ENCODE results near the gene VEGFB. TPM values are rescaled to one million over a fixed set of nuclear protein-coding genes. Genes with fewer than 3 reads are reported as not detected.

The VEGFB gene
- total RNA-seq, 1 donor: 37.6 TPM

DNA sequence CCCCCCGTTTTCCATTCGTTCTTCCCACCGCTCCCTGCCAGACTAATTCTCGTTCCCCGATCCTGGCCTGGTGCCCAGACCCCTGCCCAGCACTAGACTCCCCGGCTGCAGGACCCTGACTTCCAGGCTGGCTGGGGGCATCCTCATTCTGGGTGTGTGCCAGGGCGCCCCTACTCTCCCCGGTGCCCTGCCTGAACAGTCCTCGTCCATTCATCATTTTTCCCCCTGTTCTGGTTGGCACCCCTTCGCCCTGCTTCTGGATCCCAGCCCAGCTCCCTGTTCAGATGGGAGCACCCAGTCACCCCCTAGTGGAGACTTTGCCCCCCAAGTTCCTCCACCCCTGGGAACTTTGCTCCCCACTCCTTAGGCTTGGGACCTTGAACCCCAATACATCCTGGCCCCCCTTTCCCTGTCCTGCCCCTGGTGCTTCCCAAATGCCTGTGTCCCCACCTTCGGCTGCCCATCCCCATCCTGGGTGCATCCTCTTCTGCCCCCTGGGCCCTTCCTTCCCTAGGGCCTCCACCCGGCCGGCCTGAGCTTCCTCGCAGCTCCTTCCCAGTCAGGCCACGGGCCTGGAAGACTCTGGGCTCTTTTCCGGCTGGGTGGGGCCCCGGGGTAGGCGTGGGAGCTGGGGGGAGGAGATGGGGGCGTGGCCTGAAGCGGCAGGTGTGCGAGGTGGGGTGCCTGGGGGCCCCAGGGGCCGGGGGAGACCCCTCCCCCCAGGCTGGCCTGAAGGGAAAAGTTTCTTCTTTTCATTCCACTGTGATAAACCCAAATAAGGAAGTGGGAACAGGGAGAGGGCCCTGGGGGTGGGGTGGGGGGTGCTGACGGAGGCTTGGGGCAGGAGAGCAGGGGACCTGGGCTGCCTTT, 17.9 kb downstream of the VEGFB start:
- H2AFZ ChIP-seq (ENCODE audit: low read length): peak overlapping the region; percentile 63
- peak overlapping the region; percentile 98 for H3K4me2 ChIP-seq (ENCODE audit: insufficient read depth, low read length)
- H3K27ac ChIP-seq (ENCODE audit: low read depth, low read length): peak overlapping the region; percentile 58
- TF ChIP-seq, protein P1, sequence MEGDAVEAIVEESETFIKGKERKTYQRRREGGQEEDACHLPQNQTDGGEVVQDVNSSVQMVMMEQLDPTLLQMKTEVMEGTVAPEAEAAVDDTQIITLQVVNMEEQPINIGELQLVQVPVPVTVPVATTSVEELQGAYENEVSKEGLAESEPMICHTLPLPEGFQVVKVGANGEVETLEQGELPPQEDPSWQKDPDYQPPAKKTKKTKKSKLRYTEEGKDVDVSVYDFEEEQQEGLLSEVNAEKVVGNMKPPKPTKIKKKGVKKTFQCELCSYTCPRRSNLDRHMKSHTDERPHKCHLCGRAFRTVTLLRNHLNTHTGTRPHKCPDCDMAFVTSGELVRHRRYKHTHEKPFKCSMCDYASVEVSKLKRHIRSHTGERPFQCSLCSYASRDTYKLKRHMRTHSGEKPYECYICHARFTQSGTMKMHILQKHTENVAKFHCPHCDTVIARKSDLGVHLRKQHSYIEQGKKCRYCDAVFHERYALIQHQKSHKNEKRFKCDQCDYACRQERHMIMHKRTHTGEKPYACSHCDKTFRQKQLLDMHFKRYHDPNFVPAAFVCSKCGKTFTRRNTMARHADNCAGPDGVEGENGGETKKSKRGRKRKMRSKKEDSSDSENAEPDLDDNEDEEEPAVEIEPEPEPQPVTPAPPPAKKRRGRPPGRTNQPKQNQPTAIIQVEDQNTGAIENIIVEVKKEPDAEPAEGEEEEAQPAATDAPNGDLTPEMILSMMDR (IDR thresholded peaks at IDR 0.05; ENCODE audit: extremely low read depth, low read depth, low read length): peak; percentile 61
- H3K79me2 ChIP-seq (ENCODE audit: insufficient read depth, low read length): peaks cover 30% of the 10 kb centered on the region
- peak; percentile 99 for DNase-seq (ENCODE audit: insufficient read length, low spot score, missing footprints)
- no peaks in the 10 kb centered on the region for H3K9me3 ChIP-seq (ENCODE audit: low read depth, low read length)
- peaks cover 7% of the 10 kb centered on the region for H3K4me1 ChIP-seq (ENCODE audit: insufficient read depth, low read length)
- H3K4me3 ChIP-seq (ENCODE audit: insufficient read depth, low read length): peak overlapping the region; percentile 91
- H4K20me1 ChIP-seq (ENCODE audit: insufficient read depth, low read length): no peaks in the 10 kb centered on the region
- H3K36me3 ChIP-seq (ENCODE audit: insufficient read depth, low read length): peaks cover 20% of the 10 kb centered on the region
- no peaks in the 10 kb centered on the region for H3K27me3 ChIP-seq (ENCODE audit: insufficient read depth, low read length)

DNA sequence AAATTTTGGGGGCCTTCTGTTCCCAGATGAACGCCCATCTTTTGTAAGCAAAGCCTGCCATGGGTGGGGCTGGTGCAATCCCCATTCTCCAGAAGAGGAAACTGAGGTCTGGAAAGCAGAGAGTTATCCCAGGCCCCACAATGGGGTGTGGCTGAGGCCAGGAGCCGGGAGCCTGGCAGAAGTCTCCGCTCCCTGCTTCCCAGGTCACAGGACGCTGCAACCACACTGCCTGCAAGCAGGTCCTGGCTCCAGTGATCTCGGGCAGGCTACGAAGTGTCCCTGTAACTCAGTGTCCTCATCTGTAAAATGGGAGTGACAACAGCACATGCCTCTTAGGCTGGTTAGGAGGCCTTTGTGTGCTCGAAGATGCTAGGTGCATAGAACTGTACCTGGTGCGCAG, 18.7 kb downstream of the VEGFB start:
- peak; percentile 85 for DNase-seq (ENCODE audit: insufficient read length, low spot score, missing footprints)
- no peak overlapping the region for H3K27ac ChIP-seq (ENCODE audit: low read depth, low read length)
- H3K4me3 ChIP-seq (ENCODE audit: insufficient read depth, low read length): no peak overlapping the region
- H3K4me1 ChIP-seq (ENCODE audit: insufficient read depth, low read length): peaks cover 7% of the 10 kb centered on the region
- H3K36me3 ChIP-seq (ENCODE audit: insufficient read depth, low read length): peaks cover 22% of the 10 kb centered on the region
- TF ChIP-seq, protein P1 (IDR thresholded peaks at IDR 0.05; ENCODE audit: extremely low read depth, low read depth, low read length): no peak
- H3K27me3 ChIP-seq (ENCODE audit: insufficient read depth, low read length): no peaks in the 10 kb centered on the region
- H3K9me3 ChIP-seq (ENCODE audit: low read depth, low read length): no peaks in the 10 kb centered on the region
- H4K20me1 ChIP-seq (ENCODE audit: insufficient read depth, low read length): no peaks in the 10 kb centered on the region
- H3K79me2 ChIP-seq (ENCODE audit: insufficient read depth, low read length): peaks cover 30% of the 10 kb centered on the region
- no peak overlapping the region for H2AFZ ChIP-seq (ENCODE audit: low read length)
- H3K4me2 ChIP-seq (ENCODE audit: insufficient read depth, low read length): peak overlapping the region; percentile 98

DNA sequence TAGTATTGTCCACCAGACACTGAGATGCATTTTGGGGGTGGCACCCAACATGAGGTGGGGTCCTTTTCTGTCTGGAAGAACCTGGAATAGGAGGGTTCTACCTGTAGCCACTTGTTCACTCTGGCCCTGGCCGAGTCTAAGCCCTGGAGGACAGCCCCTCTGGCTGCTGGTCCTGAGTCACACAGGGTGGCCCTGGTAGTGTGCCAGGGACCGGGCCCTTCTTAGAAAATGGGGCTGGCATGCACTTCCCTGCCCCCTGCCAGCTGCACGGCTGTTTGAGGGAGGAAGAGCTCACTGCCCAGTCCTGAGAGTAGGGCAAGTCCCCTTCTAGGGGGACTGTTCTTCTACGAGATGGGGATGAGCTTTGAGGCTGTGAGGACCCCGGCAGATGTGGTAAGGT, 19.1 kb downstream of the VEGFB start:
- Histone ChIP-seq H3K27ac (ENCODE audit: low read depth, low read length) (no peak overlapping the region), H2AFZ (ENCODE audit: low read length) (no peak overlapping the region), H3K79me2 (ENCODE audit: insufficient read depth, low read length) (peaks cover 30% of the 10 kb centered on the region), H3K9me3 (ENCODE audit: low read depth, low read length) (no peaks in the 10 kb centered on the region), H3K27me3 (ENCODE audit: insufficient read depth, low read length) (no peaks in the 10 kb centered on the region), H3K4me3 (ENCODE audit: insufficient read depth, low read length) (no peak overlapping the region), H4K20me1 (ENCODE audit: insufficient read depth, low read length) (no peaks in the 10 kb centered on the region), H3K36me3 (ENCODE audit: insufficient read depth, low read length) (peaks cover 22% of the 10 kb centered on the region), H3K4me1 (ENCODE audit: insufficient read depth, low read length) (peaks cover 7% of the 10 kb centered on the region), H3K4me2 (ENCODE audit: insufficient read depth, low read length) (no peak overlapping the region)
- TF ChIP-seq, protein P1 (IDR thresholded peaks at IDR 0.05; ENCODE audit: extremely low read depth, low read depth, low read length): no peak
- no peak for DNase-seq (ENCODE audit: insufficient read length, low spot score, missing footprints)

DNA sequence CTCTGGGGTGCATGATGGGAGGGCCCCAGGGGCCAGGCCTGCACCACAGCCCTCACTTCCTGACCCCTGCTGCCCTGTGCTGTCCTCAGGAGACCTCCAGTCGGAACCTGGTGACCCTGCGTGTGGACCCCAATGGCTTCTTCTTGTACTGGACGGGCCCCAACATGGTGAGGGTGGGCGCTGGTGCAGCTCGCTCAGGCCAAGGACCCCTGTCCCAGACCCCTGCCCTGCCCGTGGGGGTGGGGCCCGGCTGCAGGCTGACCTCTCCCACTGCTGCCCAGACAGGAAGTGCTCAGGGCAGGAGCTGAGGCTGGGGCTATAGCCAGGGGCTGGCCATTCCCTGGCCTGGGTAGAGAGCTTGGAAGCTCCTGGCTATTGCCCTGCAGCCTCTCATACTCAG, 19.9 kb downstream of the VEGFB start:
- H3K36me3 ChIP-seq (ENCODE audit: insufficient read depth, low read length): peaks cover 23% of the 10 kb centered on the region

More for the DNA sequence above, 19.9 kb downstream of the VEGFB start:
- H2AFZ ChIP-seq (ENCODE audit: low read length): no peak overlapping the region
- TF ChIP-seq, protein P1 (IDR thresholded peaks at IDR 0.05; ENCODE audit: extremely low read depth, low read depth, low read length): no peak
- H3K27me3 ChIP-seq (ENCODE audit: insufficient read depth, low read length): no peaks in the 10 kb centered on the region
- no peaks in the 10 kb centered on the region for H4K20me1 ChIP-seq (ENCODE audit: insufficient read depth, low read length)
- no peak overlapping the region for H3K27ac ChIP-seq (ENCODE audit: low read depth, low read length)
- H3K9me3 ChIP-seq (ENCODE audit: low read depth, low read length): no peaks in the 10 kb centered on the region
- H3K4me3 ChIP-seq (ENCODE audit: insufficient read depth, low read length): no peak overlapping the region
- H3K79me2 ChIP-seq (ENCODE audit: insufficient read depth, low read length): peaks cover 30% of the 10 kb centered on the region
- peaks cover 7% of the 10 kb centered on the region for H3K4me1 ChIP-seq (ENCODE audit: insufficient read depth, low read length)
- DNase-seq (ENCODE audit: insufficient read length, low spot score, missing footprints): no peak
- H3K4me2 ChIP-seq (ENCODE audit: insufficient read depth, low read length): no peak overlapping the region
